ENCODE measurements around the gene RIC1. TPM values are rescaled to one million over a fixed set of nuclear protein-coding genes. Genes with fewer than 3 reads are reported as not detected.

Gene RIC1
- polyA plus RNA-seq, 3 donors = 13.4 to 36.4 (median 16.3) TPM

DNA sequence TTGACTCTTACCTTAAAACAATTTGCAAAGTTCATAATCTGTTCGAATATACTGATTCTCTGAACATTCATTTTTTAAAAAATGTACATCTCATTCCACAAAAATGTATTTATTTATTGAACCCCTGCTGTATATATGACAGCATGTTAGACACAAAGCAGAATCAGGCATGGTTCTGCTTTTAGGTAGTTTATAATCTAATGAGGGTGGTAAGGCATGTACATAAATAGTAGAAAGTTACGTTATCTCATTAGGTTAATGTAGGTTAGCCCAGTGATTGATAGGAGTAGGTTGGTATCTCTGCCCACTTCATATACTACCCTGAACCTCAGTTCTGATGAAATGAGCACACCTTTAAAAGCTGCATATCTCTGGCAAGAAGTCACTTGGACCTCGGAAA is 114.2 kb downstream of the RIC1 start:
- Mint-ChIP-seq H3K9me3 (peaks cover 0 to 6% (median 2%) of the 10 kb centered on the region in 7 donors), H3K27ac (no peak overlapping the region), H3K36me3 (peaks cover 84 to 90% of the 10 kb centered on the region in 2 donors), H3K27me3 (ENCODE audit: low read depth in 3 of 3) (peaks cover 0 to 1% (median 0%) of the 10 kb centered on the region in 3 donors), H3K4me1 (no peaks in the 10 kb centered on the region), H3K4me3 (no peak overlapping the region)
- H3K9me3 ChIP-seq (replicated peaks in 1 of 2; ENCODE audit: control insufficient read depth in 1 of 2, insufficient read depth in 1 of 2, low read length in 2 of 2) = no peaks in the 10 kb centered on the region
- H3K79me2 ChIP-seq (ENCODE audit: insufficient read depth, low read length) = no peaks in the 10 kb centered on the region
- H3K4me3 ChIP-seq (replicated peaks in 1 of 3; ENCODE audit: low read depth in 2 of 3, low read length in 3 of 3) = no peak overlapping the region
- no peaks in the 10 kb centered on the region for H3K4me1 ChIP-seq (ENCODE audit: control insufficient read depth in 1 of 2, insufficient read depth in 2 of 2, low read length in 2 of 2)
- H2AFZ ChIP-seq (ENCODE audit: insufficient read depth, low read depth, low read length, poor library complexity, severe bottlenecking) = no peak overlapping the region
- H3K9ac ChIP-seq (ENCODE audit: insufficient read depth, low read length, poor library complexity, severe bottlenecking) = no peak overlapping the region
- TF ChIP-seq, protein P1, sequence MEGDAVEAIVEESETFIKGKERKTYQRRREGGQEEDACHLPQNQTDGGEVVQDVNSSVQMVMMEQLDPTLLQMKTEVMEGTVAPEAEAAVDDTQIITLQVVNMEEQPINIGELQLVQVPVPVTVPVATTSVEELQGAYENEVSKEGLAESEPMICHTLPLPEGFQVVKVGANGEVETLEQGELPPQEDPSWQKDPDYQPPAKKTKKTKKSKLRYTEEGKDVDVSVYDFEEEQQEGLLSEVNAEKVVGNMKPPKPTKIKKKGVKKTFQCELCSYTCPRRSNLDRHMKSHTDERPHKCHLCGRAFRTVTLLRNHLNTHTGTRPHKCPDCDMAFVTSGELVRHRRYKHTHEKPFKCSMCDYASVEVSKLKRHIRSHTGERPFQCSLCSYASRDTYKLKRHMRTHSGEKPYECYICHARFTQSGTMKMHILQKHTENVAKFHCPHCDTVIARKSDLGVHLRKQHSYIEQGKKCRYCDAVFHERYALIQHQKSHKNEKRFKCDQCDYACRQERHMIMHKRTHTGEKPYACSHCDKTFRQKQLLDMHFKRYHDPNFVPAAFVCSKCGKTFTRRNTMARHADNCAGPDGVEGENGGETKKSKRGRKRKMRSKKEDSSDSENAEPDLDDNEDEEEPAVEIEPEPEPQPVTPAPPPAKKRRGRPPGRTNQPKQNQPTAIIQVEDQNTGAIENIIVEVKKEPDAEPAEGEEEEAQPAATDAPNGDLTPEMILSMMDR (IDR thresholded peaks at IDR 0.05) = no peak
- H4K20me1 ChIP-seq (ENCODE audit: insufficient read depth, low read length) = no peaks in the 10 kb centered on the region
- peaks cover 70 to 99% of the 10 kb centered on the region in 2 donors for H3K36me3 ChIP-seq (replicated peaks in 1 of 2; ENCODE audit: control insufficient read depth in 1 of 2, insufficient read depth in 2 of 2, low read length in 2 of 2)
- DNase-seq = no peak
- no peak overlapping the region for H3K27ac ChIP-seq (ENCODE audit: low read depth in 1 of 2, low read length in 2 of 2)
- no peak overlapping the region for H3K4me2 ChIP-seq (replicated peaks; ENCODE audit: extremely low read depth, low read length, poor library complexity, severe bottlenecking)
- H3K27me3 ChIP-seq (ENCODE audit: control insufficient read depth in 2 of 2, insufficient read depth in 2 of 2, low read length in 2 of 2) = no peaks in the 10 kb centered on the region
- intact Hi-C loops (cut with micrococcal nuclease) = no loop called here
- WGBS (ENCODE audit: insufficient coverage) = no CpG with 5 or more reads among the region's 3 CpGs

DNA sequence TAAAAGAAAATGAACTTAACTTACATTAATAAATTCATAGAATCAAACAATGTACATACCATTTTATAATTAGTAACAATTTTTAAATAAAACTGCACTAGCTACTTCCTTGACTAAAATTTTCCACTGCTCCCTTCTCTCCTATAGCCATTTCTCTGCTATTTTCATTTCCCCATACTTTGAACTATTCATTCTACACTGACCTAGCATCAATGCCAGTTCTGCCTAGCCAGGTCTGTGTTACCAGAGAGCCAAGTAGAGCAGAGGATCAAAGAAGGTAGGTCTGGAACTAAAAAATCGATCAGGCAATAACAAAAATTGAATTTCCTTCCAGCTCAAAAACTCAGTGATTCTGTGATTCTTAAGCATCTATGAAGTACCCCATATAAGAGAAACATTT is 119.5 kb downstream of the RIC1 start:
- no peaks in the 10 kb centered on the region for H4K20me1 ChIP-seq (ENCODE audit: insufficient read depth, low read length)
- H3K9ac ChIP-seq (ENCODE audit: insufficient read depth, low read length, poor library complexity, severe bottlenecking) = no peak overlapping the region
- H3K79me2 ChIP-seq (ENCODE audit: insufficient read depth, low read length) = no peaks in the 10 kb centered on the region
- Mint-ChIP-seq H3K4me3 (no peak overlapping the region), H3K27ac (no peak overlapping the region), H3K9me3 (peaks cover 0 to 3% (median 2%) of the 10 kb centered on the region in 7 donors), H3K36me3 (peaks cover 72 to 80% of the 10 kb centered on the region in 2 donors), H3K27me3 (ENCODE audit: low read depth in 3 of 3) (no peaks in the 10 kb centered on the region), H3K4me1 (no peaks in the 10 kb centered on the region)
- H3K4me2 ChIP-seq (replicated peaks; ENCODE audit: extremely low read depth, low read length, poor library complexity, severe bottlenecking) = no peak overlapping the region
- H3K4me3 ChIP-seq (replicated peaks in 1 of 3; ENCODE audit: low read depth in 2 of 3, low read length in 3 of 3) = no peak overlapping the region
- TF ChIP-seq, protein P1 (IDR thresholded peaks at IDR 0.05) = no peak
- H3K9me3 ChIP-seq (replicated peaks in 1 of 2; ENCODE audit: control insufficient read depth in 1 of 2, insufficient read depth in 1 of 2, low read length in 2 of 2) = no peaks in the 10 kb centered on the region
- no peaks in the 10 kb centered on the region for H3K4me1 ChIP-seq (ENCODE audit: control insufficient read depth in 1 of 2, insufficient read depth in 2 of 2, low read length in 2 of 2)
- H2AFZ ChIP-seq (ENCODE audit: insufficient read depth, low read depth, low read length, poor library complexity, severe bottlenecking) = no peak overlapping the region
- intact Hi-C loops (cut with micrococcal nuclease) = no loop called here
- H3K36me3 ChIP-seq (replicated peaks in 1 of 2; ENCODE audit: control insufficient read depth in 1 of 2, insufficient read depth in 2 of 2, low read length in 2 of 2) = peaks cover 78 to 99% of the 10 kb centered on the region in 2 donors
- no peaks in the 10 kb centered on the region for H3K27me3 ChIP-seq (ENCODE audit: control insufficient read depth in 2 of 2, insufficient read depth in 2 of 2, low read length in 2 of 2)
- DNase-seq = no peak
- no CpG with 5 or more reads among the region's 1 CpG for WGBS (ENCODE audit: insufficient coverage)
- H3K27ac ChIP-seq (ENCODE audit: low read depth in 1 of 2, low read length in 2 of 2) = no peak overlapping the region
